Stimulated activated CD8-positive, alpha-beta memory T cell treated with anti-CD3 and anti-CD28 coated beads, Interleukin-12 subunit alpha, Interleukin-12 subunit beta, amount 100 ng/mL, for 4 hours (primary cell): ENCODE measurements around the gene HDHD2.
A peak's percentile ranks its signal among the peaks of the same experiment; 100 is the strongest.

Experiments
- DNase-seq: peaks from one replicate; pipeline ENCODE4 v3.0.0-alpha.2; 2020; ENCODE audit warnings: low read depth

Gene HDHD2

GRCh38 chr18:47146206-47146605 is 4.1 kb downstream of the HDHD2 start:
- DNase-seq, result no peak

- DNase-seq, result no peak
These were observed 6.3 kb downstream of the HDHD2 start for GRCh38 chr18:47143899-47144485.

GRCh38 chr18:47143153-47143552 is 7.1 kb downstream of the HDHD2 start:
- DNase-seq, result no peak

GRCh38 chr18:47141289-47141688 is 9.0 kb downstream of the HDHD2 start:
- no peak for DNase-seq

- no peak for DNase-seq
These were observed 29.2 kb downstream of the HDHD2 start for GRCh38 chr18:47121146-47121545.

- no peak for DNase-seq
These were observed 29.9 kb downstream of the HDHD2 start for GRCh38 chr18:47120428-47120827.

GRCh38 chr18:47118981-47119380 is 31.3 kb downstream of the HDHD2 start:
- no peak for DNase-seq

GRCh38 chr18:47115205-47115604 is 35.1 kb downstream of the HDHD2 start:
- no peak for DNase-seq

- DNase-seq, result no peak
These were observed 36.3 kb downstream of the HDHD2 start for GRCh38 chr18:47113796-47114540.

GRCh38 chr18:47110492-47111274 is 39.6 kb downstream of the HDHD2 start:
- DNase-seq, result no peak

GRCh38 chr18:47109720-47110119 is 40.6 kb downstream of the HDHD2 start:
- DNase-seq, result no peak

- DNase-seq, result no peak
These were observed 41.3 kb downstream of the HDHD2 start for GRCh38 chr18:47108998-47109405.

- no peak for DNase-seq
These were observed 41.9 kb downstream of the HDHD2 start for GRCh38 chr18:47108373-47108772.

GRCh38 chr18:47100212-47100831 is 50.0 kb downstream of the HDHD2 start:
- peak; percentile 6 for DNase-seq

GRCh38 chr18:47095810-47096209 is 54.5 kb downstream of the HDHD2 start:
- DNase-seq, result no peak

- DNase-seq, result no peak
These were observed 62.6 kb downstream of the HDHD2 start for GRCh38 chr18:47087676-47088075.

GRCh38 chr18:47081578-47081977 is 68.7 kb downstream of the HDHD2 start:
- no peak for DNase-seq

GRCh38 chr18:47080872-47081271 is 69.4 kb downstream of the HDHD2 start:
- DNase-seq, result no peak

GRCh38 chr18:47077111-47077510 is 73.2 kb downstream of the HDHD2 start:
- DNase-seq, result no peak

- DNase-seq, result no peak
These were observed 75.0 kb downstream of the HDHD2 start for GRCh38 chr18:47075098-47075883.

GRCh38 chr18:47067648-47068047 is 82.7 kb downstream of the HDHD2 start:
- no peak for DNase-seq

GRCh38 chr18:47063096-47063495 is 87.2 kb downstream of the HDHD2 start:
- DNase-seq, result no peak
